RPMI7951 (cell line): ENCODE results near the gene CITED2. TPM values are rescaled to one million over a fixed set of nuclear protein-coding genes. Genes with fewer than 3 reads are reported as not detected.

Experiments used
- DNase-seq: peaks from one replicate; pipeline ENCODE4 v3.0.0-alpha.2; 2012; ENCODE audit warnings: low read depth
- total RNA-seq: library from RNA; depleted of rRNA; stranded (reverse); fragments of >200 nt; shearing (Covaris generic); gene quantifications from 2 replicates; pipeline ENCODE4 v1.2.3, GENCODE V29; 2014

The CITED2 gene
- total RNA-seq, 1 experiment from 2014 or later = 40.0 TPM

GRCh38 chr6:139381216-139381865 lies 6.9 kb upstream of the CITED2 start:
- DNase-seq = no peak

GRCh38 chr6:139380611-139381010 lies 6.2 kb upstream of the CITED2 start:
- DNase-seq = no peak

- DNase-seq = no peak
Measured at GRCh38 chr6:139380168-139380567, 5.7 kb upstream of the CITED2 start.

- DNase-seq = peak; percentile 53
Measured at GRCh38 chr6:139378882-139379341, 4.5 kb upstream of the CITED2 start.

GRCh38 chr6:139378226-139378625 lies 3.8 kb upstream of the CITED2 start:
- DNase-seq = no peak

GRCh38 chr6:139376604-139377218 lies 2.3 kb upstream of the CITED2 start:
- peak; percentile 77 for DNase-seq

GRCh38 chr6:139376017-139376330 lies 1.5 kb upstream of the CITED2 start:
- DNase-seq = peak; percentile 47

- peak; percentile 96 for DNase-seq
Measured at GRCh38 chr6:139375226-139376016, 973 bp upstream of the CITED2 start.

GRCh38 chr6:139373928-139374356 lies 506 bp downstream of the CITED2 start:
- no peak for DNase-seq

- peak; percentile 70 for DNase-seq
Measured at GRCh38 chr6:139373154-139373927, 1.1 kb downstream of the CITED2 start.

- DNase-seq = no peak
Measured at GRCh38 chr6:139372326-139373153, 1.9 kb downstream of the CITED2 start.

GRCh38 chr6:139371421-139372203 lies 2.8 kb downstream of the CITED2 start:
- no peak for DNase-seq

GRCh38 chr6:139370999-139371345 lies 3.5 kb downstream of the CITED2 start:
- no peak for DNase-seq

GRCh38 chr6:139370283-139370998 lies 4.0 kb downstream of the CITED2 start:
- DNase-seq = peak; percentile 35

GRCh38 chr6:139369568-139370282 lies 4.7 kb downstream of the CITED2 start:
- peak; percentile 59 for DNase-seq

- no peak for DNase-seq
Measured at GRCh38 chr6:139369068-139369467, 5.4 kb downstream of the CITED2 start.

GRCh38 chr6:139368661-139369060 lies 5.8 kb downstream of the CITED2 start:
- DNase-seq = no peak

GRCh38 chr6:139367810-139368351 lies 6.6 kb downstream of the CITED2 start:
- peak; percentile 40 for DNase-seq

- DNase-seq = no peak
Measured at GRCh38 chr6:139364982-139365379, 9.5 kb downstream of the CITED2 start.
